Stimulated activated CD8-positive, alpha-beta memory T cell treated with anti-CD3 and anti-CD28 coated beads, Interleukin-2, amount 100 ng/mL, for 48 hours (primary cell): ENCODE measurements around the gene MIB1.
"Not testable (repeated sequence)": the region's sequence is repeated elsewhere in the genome, so short reads cannot be mapped to it uniquely, and the experiment has no call there.

Experiments used
- DNase-seq, 2 donors: peaks; one replicate each; pipeline ENCODE4 v3.0.0-alpha.2; 2020; ENCODE audit warnings: low read depth in 2 of 2

The MIB1 gene

GRCh38 chr18:21743166-21743832 is 2.7 kb downstream of the MIB1 start:
- DNase-seq, result no peak

DNA sequence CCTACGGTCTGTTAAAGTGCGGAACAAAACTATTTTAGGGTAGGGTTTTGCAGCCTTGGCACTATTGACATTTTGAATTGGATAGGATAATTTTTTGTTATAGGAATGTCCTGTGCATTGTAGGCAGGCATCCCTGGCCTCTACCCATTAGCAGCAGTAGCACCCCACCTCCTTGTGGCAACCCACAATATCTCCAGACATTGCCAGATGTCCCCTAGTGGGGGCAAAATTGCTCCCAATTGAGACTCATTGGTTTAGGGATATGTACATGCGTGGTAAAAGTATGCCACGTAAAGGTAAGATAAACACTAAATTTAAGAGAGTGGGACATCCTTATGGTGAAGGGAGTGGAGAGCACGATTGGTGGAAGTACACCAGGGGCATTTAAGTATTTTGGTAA is 4.6 kb downstream of the MIB1 start:
- no peak for DNase-seq

GRCh38 chr18:21747268-21747667 is 6.7 kb downstream of the MIB1 start:
- DNase-seq, result no peak

DNA sequence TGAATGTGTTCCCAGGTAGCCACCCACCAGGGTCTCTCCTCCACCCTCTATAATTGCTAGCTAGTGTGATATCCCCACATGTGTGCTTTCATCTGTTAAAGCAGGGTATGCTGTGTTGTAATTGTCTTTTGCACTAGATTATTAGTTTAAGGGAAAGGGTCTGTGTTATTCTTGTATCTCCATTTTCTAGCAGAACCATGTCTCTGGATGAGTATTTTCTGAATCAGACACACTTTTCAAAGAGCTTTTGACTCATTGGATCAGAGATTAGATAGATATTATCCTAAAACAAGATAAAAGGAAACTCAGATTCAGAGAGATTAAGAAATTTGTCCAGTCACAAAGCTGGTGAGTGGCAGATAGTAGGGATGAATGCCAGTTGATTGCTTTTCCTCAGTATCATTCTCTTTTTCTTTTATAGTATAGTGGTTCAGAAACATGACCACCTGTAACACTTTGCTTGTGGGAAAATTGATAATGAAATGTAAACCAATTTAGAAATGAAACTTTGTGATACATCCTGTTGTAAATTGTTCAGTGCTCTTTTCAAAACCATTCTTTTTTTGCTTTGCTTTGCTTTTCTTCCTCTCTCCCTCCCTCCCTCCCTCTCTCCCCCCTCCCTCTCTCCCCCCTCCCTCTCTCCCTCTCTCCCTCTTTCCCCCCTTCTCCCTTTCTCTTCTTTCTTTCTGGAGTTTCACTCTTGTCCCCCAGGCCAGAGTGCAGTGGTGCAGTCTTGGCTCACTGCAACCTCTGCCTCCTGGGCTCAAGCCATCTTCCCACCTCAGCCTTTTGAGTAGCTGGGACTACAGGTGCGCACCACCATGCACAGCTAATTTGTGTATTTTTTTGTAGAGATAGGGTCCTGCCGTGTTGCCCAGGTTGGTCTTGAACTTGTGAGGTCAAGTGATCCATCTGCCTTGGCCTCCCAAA is 7.4 kb downstream of the MIB1 start:
- DNase-seq, result no peak

GRCh38 chr18:21757833-21758232 is 17.2 kb downstream of the MIB1 start:
- no peak for DNase-seq

- DNase-seq, result no peak
These were observed 19.2 kb downstream of the MIB1 start for GRCh38 chr18:21759836-21760235.

DNA sequence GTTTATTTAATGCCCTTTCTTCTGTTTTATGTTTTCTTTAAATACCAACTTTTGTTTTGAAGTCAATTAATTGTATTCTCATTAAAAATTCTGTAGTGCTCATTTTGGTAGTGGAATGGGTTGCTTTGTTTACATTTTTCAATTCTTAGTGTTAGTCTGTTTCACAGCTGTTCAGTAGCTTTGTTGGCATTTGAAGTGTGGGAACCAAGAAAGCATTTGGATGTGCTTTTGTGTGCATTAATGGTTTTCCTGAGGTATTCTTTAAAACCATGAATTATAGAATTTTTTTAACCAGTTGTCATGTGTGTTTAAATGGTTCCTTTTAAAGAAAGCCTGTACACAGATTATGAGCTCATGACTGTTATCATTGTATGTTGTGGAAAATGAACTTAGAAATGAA is 19.7 kb downstream of the MIB1 start:
- DNase-seq, result no peak

GRCh38 chr18:21761471-21762115 is 21.0 kb downstream of the MIB1 start:
- no peak for DNase-seq

- DNase-seq, result no peak
These were observed 21.7 kb downstream of the MIB1 start for GRCh38 chr18:21762181-21762772.

DNA sequence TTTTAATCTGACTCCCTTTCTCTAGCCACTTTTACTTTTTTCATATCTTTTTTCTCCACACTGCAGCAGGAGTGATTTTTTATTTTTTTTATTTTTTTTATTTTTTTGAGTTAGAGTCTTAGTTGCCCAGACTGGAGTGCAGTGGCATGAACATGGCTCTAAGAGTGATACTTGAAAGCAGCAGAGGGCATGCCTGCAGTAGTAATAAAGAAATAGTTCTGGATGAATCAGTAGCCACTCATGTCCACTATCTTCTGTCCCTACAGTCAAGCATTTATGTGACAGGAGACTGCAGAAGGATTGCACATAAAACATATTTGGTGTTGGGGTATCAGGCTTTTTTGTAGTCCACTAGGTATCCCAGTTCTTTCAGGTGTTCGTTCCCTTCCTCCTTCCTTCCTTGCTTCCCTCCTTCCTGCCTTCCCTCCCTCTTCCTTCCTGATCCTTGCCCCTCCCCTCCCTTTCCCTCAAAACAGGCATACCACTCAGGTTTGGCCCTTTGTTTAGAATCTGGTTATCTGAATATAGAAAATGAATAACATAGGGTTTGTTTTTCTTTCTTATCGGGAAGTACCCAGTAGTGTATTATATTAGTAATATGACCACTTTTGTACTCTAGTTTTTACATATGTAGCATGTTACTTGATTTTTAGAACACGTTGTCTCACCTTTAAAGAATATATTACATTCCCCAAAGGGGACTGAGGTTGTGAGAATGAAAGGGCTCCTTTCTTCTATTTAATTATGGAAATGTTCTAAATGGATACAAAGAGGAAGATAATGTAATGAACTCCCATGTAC is 23.5 kb downstream of the MIB1 start:
- no peak for DNase-seq

DNA sequence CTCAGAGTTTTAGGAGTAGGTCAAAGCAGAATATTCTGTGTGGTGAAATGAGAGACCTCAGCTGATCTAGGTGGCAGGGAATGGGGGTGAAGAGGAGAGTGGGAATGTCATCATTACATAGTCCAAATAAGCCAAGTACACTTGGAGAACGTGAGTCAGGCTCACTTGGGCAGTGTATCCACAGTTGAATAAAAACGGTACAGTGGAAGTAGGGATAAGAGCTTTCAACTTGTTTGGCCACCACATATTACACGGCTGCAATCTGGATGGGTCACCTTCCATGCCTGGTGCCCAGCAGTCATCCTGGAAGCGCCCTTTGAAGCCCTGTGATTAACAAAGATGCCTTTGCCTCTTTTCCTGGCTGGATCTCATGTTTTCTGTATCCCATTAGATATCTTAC is 28.6 kb downstream of the MIB1 start:
- DNase-seq, result no peak

DNA sequence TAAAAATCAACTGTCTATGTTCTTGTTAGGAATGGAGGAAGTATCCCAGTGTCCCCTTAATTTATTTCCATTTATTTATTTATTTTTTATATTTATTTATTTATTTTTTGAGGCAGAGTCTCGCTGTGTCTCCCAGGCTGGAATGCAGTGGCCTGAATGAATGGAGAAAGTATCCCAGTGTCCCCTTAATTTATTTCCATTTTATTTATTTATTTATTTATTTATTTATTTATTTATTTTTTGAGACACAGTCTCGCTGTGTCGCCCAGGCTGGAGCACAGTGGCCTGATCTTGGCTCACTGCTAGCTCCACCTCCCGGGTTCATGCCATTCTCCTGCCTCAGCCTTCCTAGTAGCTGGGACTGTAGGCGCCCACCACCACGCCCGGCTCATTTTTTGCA is 34.1 kb downstream of the MIB1 start:
- no peak for DNase-seq

DNA sequence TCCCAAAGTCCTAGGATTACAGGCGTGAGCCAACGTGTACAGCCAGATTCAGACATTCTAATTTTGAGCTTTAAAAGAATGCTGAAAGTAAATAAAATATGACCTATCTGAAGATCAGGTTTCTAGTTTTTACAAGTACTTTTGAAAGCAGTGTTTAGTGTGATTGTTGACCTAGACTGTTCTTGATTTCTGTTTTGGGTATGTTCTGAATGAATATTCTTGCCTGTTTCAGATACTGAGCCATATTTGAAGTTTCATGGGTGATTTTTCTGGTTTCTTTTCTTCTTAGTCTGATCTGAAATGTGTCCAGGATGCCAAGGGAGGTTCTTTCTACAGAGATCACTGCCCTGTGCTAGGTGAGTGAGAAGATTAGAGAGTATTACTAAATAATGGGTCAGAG is 37.2 kb downstream of the MIB1 start:
- DNase-seq, result no peak

DNA sequence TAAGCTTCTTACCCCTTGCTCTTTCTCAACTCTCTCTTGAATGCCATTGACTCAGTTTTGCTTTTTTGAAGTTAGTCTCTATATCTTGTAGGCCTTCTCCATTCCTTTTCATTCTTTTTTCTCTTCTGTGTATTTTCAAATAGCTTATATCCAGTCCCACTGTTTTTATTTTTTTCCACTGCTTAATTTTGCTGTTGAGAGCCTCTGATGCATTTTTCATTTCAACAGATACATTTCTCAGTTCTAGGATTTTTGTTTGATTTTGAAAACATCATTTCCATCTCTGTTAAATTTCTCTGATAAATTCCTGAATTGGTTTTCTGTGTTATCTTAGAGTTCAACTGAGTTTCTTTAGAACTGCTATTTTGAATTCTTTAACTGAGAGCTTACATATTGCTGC is 45.9 kb downstream of the MIB1 start:
- no peak for DNase-seq

DNA sequence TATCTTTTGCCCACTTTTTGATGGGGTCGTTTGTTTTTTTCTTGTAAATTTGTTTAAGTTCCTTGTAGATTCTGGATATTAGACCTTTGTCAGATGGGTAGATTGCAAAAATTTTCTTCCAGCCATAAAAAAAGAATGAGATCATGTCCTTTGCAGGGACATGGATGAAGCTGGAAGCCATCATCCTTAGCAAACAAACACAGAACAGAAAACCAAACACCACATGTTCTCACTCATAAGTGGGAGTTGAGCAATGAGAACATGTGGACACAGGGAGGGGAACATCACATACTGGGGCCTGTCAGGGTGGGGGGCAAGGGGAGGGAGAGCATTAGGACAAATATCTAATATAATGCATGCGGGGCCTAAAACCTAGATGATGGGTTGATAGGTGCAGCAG is 55.5 kb downstream of the MIB1 start:
- DNase-seq, result not testable (repeated sequence)

DNA sequence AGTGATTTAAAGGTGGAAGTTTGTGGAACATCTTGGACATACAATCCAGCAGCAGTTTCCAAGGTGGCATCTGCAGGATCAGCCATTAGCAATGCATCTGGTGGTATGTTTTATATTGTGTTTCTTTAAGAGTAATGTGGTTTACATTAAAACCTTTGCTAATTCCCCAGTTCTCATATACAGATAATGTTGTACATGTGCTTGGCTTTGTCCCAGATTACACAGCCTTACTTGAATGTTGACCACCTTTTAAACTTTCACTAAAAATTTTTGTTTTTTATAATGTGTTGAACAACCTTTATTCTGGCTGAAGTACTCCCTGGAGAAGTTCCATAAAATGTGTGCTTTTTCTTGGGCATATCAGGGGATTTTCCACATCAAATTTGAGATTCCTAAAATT is 57.5 kb downstream of the MIB1 start:
- no peak for DNase-seq

GRCh38 chr18:21799721-21800120 is 59.1 kb downstream of the MIB1 start:
- DNase-seq, result no peak

DNA sequence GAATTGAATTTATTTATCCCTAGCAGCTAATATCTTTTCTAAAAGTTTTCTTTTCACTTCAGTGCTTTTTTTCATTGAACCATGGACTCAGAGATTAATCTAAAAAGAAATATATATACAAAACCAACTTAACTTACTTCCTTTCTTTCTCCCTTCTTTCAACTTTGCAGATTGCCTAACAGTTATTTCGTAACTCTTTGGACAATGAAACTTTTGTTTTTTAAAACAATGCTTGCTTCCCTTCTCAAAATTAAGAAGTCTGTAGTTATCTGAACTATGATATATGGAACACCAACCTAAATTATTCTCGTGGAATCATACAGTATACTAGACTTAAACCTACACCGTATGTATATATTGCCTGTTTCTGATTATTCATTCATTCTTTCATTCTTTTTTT is 62.9 kb downstream of the MIB1 start:
- DNase-seq, result no peak

DNA sequence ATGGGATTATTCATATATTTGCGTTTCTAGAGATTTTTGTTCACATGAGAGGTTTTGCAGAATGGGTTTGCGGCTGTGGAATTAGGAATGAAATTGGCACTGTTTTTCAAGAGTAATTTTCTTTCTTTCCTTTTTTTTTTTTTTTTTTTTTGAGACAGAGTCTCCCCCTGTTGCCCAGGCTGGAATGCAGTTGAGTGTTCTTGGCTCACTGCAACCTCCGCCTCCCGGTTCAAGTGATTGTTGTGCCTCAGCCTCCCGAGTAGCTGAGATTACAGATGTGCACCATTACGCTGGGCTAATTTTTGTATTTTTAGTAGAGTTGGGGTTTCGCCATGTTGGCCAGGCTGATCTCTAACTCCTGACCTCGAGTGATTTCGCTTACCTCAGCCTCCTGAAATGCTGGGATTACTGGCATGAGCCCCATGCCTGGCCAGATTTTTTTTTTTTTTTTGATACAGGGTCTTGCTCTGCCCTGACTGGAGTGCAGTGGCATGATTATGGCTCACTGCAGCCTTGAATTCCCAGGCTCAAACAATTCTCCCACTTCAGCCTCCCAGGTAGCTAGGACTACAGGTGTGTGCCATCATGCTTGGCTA is 65.3 kb downstream of the MIB1 start:
- DNase-seq, result no peak

DNA sequence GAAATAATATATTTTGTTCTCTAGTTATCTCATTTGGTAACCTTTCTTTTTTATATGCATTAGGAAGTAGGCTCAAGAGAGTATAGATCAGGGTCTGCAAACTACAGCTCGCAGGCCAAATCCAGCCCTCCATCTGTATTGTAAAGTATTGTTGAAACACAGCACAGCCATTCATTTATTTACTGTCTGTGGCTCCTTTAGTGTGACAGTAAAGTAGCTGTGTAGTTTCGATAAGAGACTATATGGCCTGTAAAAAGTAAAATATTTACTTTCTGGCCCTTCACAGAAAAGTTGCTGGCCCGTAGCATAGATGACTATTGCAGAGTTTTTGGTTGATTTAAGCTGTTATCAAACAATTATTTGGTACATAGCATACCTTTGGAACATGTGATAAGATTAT is 67.6 kb downstream of the MIB1 start:
- no peak for DNase-seq

DNA sequence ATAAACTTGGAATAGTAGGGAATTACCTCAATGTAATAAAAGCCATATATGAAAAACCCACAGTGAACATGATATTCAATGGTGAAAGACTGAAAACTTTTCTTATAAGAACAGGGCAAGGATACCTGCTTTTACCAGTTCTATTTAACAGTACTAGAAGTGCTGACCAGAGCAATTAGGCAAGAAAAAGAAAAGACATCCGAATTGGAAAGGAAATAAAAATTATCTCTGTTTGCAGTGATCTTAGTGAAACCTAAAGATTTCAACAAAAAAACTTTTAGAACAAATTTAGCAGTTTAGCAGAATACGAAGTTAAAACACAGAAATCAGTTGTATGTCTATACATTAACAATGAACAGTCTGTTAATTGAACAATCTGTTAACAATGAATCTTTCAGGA is 69.1 kb downstream of the MIB1 start:
- DNase-seq, result no peak
